ENCODE measurements around the gene FASN. TPM values are rescaled to one million over a fixed set of nuclear protein-coding genes. Genes with fewer than 3 reads are reported as not detected.

The FASN gene
- total and polyA plus RNA-seq, 2 of the 13 experiments (the other 11 are each of a cell fraction or from before 2014, with no cell fraction given): 51.7 to 101 TPM

DNA sequence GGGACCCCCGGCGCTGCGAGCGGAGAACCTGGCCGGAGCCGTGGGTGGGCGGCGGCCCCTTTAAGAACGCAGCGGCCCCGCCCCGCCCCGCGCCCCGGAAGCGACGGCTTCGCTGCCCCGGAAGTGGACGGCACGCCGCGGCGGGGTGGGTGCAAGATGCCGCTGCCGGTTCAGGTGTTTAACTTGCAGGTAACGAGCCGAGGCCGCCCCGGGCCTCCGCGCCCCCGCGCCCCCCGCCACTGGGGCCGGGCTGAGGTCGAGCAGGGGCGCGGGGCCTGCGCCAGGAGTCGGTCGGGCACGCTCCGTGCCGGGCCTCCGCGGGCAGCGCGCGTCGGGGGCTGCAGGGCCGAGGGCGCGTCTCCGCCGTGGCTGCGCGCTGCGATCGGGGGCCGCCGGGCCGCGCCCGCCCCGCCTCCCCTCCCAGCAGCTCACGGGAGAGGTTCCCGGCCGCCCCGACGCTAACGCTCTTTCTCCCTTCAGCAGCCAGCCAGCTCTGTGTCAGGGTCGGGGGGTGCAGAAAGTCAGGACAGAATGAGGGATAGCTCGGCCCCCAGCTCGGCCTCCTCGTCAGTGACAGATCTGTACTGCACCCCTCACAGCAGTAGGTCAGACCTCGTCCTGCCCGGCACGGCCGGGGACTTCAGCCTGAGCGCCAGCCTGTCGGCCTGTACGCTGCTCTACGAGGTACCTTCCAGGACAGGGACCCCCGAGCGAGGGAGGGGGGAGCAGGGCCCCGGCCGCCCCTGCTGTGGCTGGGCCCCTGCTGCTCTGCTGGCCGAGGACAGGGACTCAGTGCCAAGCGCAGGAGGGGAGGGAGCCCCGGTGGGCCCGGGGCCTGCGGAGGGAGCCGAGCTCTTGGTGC lies 46.0 kb downstream of the FASN start, which contains the start of the genes GPS1 and RFNG (continued):
- TF ChIP-seq, protein P1, sequence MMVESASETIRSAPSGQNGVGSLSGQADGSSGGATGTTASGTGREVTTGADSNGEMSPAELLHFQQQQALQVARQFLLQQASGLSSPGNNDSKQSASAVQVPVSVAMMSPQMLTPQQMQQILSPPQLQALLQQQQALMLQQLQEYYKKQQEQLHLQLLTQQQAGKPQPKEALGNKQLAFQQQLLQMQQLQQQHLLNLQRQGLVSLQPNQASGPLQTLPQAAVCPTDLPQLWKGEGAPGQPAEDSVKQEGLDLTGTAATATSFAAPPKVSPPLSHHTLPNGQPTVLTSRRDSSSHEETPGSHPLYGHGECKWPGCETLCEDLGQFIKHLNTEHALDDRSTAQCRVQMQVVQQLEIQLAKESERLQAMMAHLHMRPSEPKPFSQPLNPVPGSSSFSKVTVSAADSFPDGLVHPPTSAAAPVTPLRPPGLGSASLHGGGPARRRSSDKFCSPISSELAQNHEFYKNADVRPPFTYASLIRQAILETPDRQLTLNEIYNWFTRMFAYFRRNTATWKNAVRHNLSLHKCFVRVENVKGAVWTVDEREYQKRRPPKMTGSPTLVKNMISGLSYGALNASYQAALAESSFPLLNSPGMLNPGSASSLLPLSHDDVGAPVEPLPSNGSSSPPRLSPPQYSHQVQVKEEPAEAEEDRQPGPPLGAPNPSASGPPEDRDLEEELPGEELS (CRISPR knock-in tag; IDR thresholded peaks at IDR 0.05): no peak
- TF ChIP-seq, protein P2, sequence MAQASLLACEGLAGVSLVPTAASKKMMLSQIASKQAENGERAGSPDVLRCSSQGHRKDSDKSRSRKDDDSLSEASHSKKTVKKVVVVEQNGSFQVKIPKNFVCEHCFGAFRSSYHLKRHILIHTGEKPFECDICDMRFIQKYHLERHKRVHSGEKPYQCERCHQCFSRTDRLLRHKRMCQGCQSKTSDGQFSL (CRISPR knock-in tag; IDR thresholded peaks at IDR 0.05): no peak
- TF ChIP-seq ZNF354B (CRISPR knock-in tag; IDR thresholded peaks at IDR 0.05): no peak
- no peak for TF ChIP-seq CHD4 (IDR thresholded peaks at IDR 0.05; ENCODE audit: borderline replicate concordance, low read length)
- TF ChIP-seq ZNF30 (CRISPR knock-in tag; IDR thresholded peaks at IDR 0.05): no peak
- TF ChIP-seq ZNF383 (CRISPR knock-in tag; IDR thresholded peaks at IDR 0.05; ENCODE audit: borderline replicate concordance): no peak
- TF ChIP-seq FOSL2 (CRISPR knock-in tag; IDR thresholded peaks at IDR 0.05): no peak
- TF ChIP-seq, protein P3, sequence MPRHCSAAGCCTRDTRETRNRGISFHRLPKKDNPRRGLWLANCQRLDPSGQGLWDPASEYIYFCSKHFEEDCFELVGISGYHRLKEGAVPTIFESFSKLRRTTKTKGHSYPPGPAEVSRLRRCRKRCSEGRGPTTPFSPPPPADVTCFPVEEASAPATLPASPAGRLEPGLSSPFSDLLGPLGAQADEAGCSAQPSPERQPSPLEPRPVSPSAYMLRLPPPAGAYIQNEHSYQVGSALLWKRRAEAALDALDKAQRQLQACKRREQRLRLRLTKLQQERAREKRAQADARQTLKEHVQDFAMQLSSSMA (CRISPR knock-in tag; IDR thresholded peaks at IDR 0.05): no peak
- no peak for TF ChIP-seq EEA1 (CRISPR knock-in tag; IDR thresholded peaks at IDR 0.05; ENCODE audit: borderline replicate concordance)
- TF ChIP-seq, protein P4, sequence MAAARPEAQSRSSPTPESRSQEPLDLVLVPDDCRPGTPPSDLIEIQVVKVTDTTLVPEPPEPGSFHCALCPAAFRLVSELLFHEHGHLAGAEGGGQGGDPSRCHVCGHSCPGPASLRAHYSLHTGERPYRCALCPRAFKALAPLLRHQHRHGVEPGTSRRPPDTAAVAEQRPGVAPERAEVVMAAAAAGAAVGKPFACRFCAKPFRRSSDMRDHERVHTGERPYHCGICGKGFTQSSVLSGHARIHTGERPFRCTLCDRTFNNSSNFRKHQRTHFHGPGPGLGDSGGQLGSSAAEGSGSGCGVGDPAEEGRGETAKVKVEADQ (CRISPR knock-in tag; IDR thresholded peaks at IDR 0.05; ENCODE audit: borderline replicate concordance): no peak
- no peak for TF ChIP-seq ZFP36 (IDR thresholded peaks at IDR 0.05; ENCODE audit: borderline replicate concordance, low read depth, low read length, partially characterized antibody)
- TF ChIP-seq, protein P5, sequence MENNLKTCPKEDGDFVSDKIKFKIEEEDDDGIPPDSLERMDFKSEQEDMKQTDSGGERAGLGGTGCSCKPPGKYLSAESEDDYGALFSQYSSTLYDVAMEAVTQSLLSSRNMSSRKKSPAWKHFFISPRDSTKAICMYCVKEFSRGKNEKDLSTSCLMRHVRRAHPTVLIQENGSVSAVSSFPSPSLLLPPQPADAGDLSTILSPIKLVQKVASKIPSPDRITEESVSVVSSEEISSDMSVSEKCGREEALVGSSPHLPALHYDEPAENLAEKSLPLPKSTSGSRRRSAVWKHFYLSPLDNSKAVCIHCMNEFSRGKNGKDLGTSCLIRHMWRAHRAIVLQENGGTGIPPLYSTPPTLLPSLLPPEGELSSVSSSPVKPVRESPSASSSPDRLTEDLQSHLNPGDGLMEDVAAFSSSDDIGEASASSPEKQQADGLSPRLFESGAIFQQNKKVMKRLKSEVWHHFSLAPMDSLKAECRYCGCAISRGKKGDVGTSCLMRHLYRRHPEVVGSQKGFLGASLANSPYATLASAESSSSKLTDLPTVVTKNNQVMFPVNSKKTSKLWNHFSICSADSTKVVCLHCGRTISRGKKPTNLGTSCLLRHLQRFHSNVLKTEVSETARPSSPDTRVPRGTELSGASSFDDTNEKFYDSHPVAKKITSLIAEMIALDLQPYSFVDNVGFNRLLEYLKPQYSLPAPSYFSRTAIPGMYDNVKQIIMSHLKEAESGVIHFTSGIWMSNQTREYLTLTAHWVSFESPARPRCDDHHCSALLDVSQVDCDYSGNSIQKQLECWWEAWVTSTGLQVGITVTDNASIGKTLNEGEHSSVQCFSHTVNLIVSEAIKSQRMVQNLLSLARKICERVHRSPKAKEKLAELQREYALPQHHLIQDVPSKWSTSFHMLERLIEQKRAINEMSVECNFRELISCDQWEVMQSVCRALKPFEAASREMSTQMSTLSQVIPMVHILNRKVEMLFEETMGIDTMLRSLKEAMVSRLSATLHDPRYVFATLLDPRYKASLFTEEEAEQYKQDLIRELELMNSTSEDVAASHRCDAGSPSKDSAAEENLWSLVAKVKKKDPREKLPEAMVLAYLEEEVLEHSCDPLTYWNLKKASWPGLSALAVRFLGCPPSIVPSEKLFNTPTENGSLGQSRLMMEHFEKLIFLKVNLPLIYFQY (CRISPR knock-in tag; IDR thresholded peaks at IDR 0.05; ENCODE audit: borderline replicate concordance): no peak
- TF ChIP-seq ZFP36L1 (CRISPR knock-in tag; IDR thresholded peaks at IDR 0.05): no peak
- no peak for TF ChIP-seq ATF1 (CRISPR knock-in tag; IDR thresholded peaks at IDR 0.05)
- TF ChIP-seq, protein P6, sequence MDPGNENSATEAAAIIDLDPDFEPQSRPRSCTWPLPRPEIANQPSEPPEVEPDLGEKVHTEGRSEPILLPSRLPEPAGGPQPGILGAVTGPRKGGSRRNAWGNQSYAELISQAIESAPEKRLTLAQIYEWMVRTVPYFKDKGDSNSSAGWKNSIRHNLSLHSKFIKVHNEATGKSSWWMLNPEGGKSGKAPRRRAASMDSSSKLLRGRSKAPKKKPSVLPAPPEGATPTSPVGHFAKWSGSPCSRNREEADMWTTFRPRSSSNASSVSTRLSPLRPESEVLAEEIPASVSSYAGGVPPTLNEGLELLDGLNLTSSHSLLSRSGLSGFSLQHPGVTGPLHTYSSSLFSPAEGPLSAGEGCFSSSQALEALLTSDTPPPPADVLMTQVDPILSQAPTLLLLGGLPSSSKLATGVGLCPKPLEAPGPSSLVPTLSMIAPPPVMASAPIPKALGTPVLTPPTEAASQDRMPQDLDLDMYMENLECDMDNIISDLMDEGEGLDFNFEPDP (CRISPR knock-in tag; conservative IDR thresholded peaks at IDR 0.05): no peak
- no peak for TF ChIP-seq FOXA1 (IDR thresholded peaks at IDR 0.05)
- TF ChIP-seq FOXA1 (CRISPR knock-in tag; IDR thresholded peaks at IDR 0.05): no peak
- TF ChIP-seq GATAD2A (CRISPR knock-in tag; IDR thresholded peaks at IDR 0.05): no peak
- no peak for TF ChIP-seq ZFP62 (CRISPR knock-in tag; IDR thresholded peaks at IDR 0.05)
- TF ChIP-seq ZFYVE20 (CRISPR knock-in tag; IDR thresholded peaks at IDR 0.05; ENCODE audit: borderline replicate concordance, low read depth): no peak
- TF ChIP-seq CBX5 (CRISPR knock-in tag; IDR thresholded peaks at IDR 0.05; ENCODE audit: borderline replicate concordance): no peak

All from HepG2 (cell line).